HG02840 (cell line): ENCODE data around the gene SRRM3.
"Not testable (repeated sequence)": the region's sequence is repeated elsewhere in the genome, so short reads cannot be mapped to it uniquely, and the experiment has no call there.

Experiments used
- ATAC-seq: cut with Tn5 transposase; IDR thresholded peaks from one replicate; pipeline ENCODE4 v1.9.1; 2021; ENCODE audit warnings: mild to moderate bottlenecking, moderate library complexity, moderate number of reproducible peaks; ENCODE audit not compliant: unreplicated experiment, low FRiP score

SRRM3 gene

DNA sequence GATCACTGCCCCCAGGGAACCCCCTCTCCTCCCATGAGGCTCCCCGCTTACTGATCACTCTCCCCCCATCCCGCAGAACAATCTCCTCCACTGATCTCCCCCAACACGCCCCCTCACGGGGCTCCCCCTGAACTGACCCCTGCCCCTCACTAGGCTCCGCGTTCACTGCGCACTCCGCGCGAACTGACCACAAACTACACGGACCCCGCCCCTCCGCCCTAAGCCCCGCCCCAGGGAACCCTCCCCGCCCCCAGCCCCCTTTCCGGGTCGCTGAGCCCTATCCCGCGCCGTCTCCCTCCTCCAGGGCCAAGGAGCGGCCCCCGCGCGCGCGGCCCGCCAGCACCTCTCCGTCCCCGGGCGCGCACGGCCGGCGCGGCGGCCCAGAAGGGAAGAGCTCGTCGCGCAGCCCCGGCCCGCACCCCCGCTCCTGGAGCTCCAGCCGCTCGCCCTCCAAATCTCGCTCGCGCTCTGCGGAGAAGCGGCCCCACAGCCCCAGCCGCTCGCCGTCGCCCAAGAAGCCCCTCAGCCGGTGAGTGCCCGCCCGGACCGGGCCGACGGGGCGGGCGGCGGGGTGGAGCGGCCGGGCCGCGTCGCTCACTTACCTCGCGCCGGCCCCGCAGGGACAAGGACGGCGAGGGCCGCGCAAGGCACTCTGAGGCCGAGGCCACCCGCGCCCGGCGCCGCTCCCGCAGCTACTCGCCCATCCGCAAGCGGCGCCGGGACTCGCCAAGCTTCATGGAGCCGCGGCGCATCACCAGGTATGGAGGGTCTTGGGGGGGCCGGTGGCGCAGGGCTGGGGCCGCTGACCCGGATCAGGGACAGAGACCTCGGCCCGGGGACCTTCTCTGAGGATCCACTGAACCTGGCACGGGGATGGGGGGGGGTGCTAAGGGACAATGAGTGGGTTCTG lies 80.9 kb downstream of the SRRM3 start:
- ATAC-seq: no peak

DNA sequence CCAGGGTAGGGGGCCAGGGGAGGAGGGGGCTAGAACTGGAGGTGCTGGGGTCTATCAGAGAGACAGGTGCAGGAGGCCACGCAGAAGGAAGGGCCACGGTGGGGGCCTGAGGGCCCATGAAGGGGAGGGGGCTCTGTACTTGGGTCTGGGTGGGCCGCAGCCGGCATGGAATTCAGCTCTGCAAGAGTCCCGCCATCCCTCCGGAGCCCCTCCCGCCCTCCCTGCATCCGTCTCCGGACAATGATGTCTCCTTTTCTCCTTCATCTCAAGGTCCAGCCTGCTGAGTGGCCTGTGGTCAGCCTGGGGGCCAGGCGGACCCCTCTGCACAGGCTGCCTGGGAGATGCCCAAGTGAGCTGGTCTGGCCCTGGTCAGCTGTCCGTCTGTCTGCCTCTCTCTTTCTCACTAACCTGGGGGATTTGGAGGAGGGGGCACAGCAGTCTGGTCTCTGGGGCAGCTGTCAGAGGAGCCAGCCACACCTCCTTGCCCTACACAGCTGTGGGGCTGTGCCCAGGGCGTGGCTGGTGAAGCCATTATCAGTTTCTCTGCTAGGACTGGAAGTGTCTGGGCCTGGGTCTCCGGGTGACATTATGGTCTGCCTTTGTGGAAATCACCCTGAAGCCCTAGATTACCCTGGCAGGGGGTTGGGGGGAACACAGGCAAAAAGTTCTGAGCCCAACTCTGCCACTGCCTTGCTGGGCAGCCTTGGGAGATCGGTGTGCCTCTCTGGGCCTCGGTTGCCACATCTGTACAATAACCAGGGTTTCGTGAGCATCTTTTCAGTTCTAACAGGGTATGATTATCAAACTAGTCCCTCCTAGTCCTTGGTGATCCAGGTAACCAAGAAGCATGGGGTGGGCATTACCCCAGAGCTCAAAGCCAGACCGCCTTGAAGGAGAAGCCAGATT lies 81.8 kb downstream of the SRRM3 start:
- no peak for ATAC-seq

DNA sequence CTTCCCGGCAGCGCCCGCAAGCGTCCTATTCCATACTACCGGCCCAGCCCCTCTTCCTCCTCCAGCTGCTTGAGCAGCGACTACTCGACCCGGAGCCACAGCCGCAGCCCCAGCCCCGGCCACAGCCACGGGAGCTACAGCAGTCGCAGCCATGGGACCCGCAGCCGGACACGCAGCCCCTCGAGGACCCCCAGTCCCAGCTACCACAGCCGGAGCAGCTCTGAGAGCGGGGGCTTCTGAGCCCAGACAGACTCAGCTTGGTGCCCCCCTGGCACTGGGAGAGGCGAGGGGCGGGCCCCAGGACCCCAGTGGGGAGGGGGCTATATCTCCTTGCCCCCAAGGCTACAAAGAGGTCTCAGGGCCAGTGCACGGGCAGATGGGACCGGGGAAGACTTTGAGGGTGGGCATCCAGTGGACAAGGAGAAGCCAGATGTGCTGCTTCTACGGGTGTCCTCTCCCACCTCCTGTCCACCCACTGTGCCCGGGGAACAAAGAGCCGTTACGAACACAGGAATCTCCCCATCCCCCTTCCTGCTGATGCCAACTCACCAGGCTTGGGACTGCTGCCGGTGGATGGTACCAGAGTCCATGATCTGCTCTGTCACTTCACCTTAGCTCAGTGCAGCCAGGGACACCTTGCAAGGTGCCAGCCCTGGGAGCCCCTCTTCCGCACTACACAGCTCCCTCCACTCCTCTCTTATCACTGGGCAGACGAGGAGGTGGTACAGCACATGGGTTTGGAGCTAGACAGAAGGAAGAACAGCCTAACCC lies 84.1 kb downstream of the SRRM3 start:
- no peak for ATAC-seq

DNA sequence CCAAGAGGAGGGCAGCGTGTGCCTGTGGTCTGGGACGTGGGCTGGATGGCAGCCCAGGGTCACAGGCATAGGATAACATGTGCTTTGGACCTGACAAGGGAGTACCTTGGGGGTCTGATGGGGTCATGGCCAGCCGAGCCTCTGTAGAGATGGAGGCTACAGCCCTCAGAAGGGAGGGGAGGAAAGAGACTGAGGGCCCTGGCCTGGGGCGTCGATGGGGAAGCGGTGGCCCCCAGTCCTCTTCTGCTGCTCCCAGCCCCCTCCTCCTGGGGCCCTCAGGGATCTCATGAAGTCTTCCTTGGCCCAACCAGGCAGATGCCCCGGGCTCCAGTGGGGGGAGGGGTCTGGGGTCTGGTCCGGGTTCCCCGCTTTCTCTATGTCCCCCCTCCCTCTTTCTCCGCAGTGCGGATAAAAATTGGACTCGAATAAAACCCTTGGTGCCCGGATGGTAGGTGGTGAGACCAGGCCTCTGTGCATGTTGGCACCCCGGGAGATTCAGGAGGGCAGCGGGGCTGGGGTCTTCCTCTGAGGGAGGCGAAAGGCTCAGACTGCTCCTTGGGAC lies 85.2 kb downstream of the SRRM3 start:
- no peak for ATAC-seq

DNA sequence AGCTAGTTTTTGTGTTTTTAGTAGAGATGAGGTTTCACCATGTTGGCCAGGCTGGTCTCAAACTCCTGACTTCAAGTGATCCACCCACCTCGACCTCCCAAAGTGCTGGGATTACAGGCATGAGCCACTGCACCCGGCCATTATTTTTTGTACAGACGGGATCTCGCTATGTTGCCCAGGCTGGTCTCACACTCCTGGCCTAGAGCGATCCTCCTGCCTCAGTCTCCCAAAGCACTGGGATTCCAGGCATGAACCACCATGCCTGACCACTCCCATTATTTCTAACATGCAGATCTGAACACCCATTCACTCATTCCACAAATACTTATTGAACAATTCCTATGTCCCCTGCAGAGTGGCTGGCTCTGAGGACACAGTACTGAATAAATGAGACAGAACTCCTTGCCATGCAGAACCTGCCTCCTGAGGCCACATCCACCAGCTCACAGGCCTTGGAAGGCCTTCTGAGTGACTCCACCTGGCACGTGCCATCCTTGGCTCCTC lies 89.2 kb downstream of the SRRM3 start:
- ATAC-seq: not testable (repeated sequence)

DNA sequence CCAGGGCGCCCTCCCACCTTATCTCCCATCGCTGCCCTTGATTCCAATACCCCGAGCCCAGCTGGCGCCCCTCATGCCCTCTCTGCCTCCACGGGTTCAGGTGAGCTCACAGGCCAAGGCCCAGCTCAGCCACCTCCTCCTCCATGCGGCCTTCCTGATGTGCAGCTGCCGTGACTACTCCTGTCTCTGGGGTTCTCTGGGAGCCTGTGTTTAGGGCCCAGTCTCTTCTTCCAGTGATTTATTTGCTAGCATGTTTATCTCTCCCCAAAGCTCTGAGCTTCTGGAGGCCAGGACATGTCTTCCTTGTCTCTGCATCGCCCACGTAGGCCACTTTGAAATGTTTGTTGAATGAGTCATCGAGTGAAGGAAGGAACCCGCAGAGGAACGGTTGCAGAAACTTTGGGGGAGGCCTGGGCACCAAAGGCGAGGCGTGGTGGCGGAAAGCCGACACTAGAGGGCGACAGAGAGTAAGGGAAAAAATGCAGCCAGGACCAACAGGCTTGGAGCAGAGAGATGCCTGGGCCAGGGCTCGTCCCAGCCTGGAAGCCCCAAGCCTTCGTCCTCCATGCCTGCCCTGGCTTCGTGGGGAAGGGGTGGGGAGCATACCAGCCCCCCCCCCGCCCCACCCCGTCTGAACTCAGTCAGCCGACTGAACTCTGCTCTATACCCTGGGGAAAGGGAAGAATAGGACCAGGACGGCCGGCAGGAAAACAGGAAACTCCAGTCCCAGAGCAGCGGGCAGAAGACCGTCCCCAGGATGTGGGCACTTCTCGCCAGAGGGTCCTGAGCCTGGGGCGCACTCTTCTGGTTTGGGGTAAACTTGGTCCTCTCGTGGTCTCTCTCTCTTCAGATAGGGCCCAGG lies 89.9 kb downstream of the SRRM3 start:
- ATAC-seq: peak; percentile 71

DNA sequence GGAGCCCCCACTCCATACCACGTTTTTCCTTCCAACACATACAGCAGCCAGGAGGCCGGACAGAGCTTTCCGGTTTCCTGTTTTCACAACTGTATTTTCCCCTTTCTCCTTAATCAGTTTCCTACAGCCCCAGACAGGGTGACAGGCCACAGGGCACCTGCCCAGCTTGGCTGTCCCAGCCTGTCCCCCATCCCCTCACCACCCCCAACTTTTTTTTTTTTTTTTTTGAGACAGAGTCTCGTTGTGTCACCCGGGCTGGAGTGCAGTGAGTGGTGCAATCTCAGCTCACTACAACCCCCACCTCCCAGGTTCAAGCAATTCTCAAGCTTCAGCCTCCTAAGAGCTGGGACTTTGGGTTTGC lies 90.5 kb downstream of the SRRM3 start:
- ATAC-seq: no peak

DNA sequence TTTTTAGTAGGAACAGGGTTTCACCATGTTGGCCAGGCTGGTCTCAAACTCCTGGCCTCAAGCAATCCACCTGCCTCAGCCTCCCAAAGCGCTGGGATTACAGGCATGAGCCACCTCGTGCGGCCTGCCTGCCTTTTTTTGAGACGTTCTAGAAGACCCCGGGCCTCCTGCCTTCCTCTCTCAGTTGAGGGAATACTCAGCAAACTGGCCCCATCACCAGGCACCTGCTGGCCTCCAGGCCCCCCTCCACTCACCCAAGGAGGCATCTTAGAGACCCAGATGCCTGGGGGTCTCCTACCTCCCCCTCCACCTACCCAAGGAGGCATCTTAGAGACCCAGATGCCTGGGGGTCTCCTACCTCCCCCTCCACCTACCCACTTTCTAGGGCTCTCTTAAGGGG lies 91.2 kb downstream of the SRRM3 start:
- not testable (repeated sequence) for ATAC-seq

DNA sequence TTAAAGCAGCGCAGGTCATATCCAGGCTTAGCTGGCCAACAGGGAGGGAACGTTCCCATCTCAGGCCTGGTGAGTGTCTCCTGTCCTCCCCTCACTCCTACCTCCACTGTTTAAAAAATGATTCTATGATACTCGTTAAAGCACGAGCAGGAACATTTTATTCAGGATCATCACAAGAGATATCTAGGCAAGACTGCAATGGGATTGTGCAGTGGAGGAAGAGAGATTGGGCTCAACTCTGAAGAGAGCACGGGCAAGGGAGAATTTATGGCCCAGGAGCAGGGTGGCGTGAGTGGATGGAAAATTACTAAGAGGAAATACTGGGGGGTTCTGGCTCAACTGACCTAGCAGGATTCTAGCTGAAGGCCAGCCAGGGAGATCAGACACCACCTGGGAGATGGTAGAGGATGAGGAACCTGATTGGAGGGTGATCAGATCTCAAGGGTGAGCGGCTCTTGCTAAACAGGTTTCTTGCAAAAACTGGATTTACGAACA lies 91.8 kb downstream of the SRRM3 start:
- ATAC-seq: no peak

DNA sequence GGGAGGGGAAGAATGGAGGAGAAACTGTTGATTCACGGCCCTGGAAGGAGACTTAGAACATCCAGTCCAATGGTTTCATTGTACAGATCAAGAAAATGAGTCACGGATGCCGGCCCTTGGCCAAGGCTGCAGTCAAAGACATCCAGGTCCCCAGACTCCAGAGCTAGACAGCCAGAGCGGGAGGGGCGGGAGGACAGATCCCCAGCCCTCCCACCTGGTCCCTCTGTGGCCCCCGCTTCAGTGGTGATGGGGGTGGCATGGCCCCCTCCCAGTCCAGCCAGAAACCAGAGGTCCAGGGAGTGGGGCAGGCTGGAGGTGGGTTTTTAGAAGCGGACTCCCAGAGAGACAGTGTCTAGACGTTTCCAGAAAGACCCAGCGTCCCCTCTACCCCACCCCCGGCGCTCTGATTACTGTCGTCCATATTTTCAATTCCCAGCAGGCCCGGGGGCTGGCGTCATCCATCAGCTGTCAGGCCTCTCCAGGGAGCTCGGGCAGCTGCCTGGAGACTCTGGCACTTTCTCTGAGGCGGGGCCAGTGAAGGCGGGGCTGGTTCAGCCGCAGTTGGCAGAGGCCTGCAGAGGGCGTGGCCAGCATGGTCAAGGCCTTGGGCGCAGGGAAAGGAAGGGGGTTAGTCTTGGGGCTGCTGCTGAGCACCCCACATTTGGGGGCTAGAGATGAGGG lies 92.8 kb downstream of the SRRM3 start:
- ATAC-seq: no peak

DNA sequence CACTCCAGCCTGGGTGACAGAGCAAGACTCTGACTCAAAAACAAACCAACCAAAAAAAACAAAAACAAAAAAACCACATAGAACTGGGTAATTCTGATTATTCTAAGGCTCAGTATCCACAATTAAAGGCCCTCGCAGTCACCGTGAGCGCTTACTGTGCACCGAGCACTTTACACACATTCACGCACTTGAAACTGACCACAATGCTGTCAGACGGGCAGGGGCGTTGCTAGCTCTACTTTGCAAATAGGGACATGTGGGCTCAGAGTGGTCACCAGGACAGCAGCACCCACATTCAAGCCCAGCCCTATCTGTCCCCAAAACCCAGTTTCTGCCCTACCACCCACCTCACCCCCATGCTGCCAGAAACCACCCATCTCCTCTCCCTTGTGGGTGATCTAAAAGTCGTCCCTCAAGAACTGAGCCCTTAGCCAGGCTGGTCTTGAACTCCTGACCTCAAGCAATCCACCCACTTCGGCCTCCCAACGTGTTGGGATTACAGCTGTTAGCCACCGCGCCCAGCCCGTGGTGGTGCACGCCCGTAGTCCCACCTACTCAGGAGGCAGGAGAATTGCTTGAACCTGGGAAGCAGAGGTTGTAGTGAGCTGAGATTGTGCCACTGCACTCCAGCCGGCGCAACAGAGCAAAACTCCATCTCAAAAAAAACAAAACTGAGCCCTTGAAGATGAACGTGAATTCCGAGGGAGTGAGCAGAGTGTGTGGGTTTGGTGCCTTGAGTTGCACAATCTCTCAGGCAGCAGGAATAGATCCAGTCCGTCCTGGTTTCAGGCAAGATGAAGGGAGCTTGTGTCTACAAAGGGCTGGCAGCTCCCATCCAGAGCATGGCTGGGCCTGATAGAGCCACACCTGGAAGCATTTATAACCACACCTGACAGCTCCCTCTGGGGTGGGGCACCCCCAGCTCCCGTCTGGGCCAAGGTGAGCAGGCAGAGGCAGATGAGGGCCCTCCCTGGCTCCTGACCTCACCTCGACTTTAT lies 95.3 kb downstream of the SRRM3 start:
- no peak for ATAC-seq

DNA sequence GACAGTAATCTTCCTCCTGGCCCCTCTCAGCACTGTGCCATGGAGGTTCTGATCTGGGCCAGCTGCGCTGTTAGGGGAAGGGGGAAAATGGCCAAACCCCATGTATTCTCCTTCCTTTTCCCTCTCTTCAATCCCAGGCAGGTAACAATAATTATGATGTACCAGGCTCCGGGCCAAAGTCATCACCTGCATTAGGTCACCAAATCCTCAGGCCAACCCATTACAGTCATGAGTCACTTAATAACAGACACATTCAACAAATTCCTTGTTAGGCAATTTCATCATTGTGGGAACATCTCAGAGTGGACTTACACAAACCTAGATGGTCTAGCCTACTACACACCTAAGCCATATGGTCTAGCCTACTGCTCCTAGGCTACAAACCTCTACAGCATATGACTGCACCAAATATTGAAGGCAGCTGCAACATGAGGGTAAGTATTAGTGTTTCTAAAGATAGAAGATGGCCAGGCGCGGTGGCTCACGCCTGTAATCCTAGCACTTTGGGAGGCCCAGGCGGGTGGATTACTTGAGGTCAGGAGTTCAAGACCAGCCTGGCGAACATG lies 98.6 kb downstream of the SRRM3 start:
- no peak for ATAC-seq

DNA sequence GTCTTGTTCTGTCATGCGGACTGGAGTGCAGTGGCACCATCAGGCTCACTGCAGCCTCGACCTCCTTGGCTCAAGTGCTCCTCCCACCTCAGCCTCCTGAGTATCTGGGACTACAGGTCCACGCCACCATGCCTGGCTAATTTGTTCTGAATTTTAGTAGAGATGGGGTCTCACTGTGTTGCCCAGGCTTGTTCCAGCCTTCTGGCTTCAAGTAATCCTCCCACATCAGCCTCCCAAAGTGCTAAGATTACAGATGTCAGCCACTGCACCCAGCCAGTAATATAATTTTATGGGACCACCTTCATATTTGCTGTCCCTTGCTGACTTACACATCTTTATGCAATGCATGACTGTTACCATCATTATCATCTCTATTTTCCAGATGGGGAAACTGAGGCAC lies 99.3 kb downstream of the SRRM3 start:
- no peak for ATAC-seq

DNA sequence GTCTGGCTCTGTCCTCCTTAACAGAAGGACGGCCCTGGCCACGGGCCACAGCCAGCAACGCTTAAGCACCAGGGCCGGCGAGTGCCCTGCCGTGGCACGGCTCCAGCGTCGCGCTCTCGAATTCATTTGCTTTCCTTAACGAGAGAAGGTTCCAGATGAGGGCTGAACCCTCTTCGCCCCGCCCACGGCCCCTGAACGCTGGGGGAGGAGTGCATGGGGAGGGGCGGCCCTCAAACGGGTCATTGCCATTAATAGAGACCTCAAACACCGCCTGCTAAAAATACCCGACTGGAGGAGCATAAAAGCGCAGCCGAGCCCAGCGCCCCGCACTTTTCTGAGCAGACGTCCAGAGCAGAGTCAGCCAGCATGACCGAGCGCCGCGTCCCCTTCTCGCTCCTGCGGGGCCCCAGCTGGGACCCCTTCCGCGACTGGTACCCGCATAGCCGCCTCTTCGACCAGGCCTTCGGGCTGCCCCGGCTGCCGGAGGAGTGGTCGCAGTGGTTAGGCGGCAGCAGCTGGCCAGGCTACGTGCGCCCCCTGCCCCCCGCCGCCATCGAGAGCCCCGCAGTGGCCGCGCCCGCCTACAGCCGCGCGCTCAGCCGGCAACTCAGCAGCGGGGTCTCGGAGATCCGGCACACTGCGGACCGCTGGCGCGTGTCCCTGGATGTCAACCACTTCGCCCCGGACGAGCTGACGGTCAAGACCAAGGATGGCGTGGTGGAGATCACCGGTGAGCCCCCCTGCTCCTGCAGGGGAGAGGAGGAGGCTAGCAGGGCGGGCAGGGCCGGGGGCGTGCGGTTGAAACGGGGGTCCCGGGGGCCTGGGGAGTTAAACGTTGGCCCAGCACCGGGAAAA lies 100.9 kb downstream of the SRRM3 start, which contains the start of gene HSPB1:
Gene HSPB1, plus strand, starts transcription at position 327 of the 855 bp plus-strand sequence. Its CDS starts 40 bp downstream, at position 367.
- ATAC-seq: no peak

DNA sequence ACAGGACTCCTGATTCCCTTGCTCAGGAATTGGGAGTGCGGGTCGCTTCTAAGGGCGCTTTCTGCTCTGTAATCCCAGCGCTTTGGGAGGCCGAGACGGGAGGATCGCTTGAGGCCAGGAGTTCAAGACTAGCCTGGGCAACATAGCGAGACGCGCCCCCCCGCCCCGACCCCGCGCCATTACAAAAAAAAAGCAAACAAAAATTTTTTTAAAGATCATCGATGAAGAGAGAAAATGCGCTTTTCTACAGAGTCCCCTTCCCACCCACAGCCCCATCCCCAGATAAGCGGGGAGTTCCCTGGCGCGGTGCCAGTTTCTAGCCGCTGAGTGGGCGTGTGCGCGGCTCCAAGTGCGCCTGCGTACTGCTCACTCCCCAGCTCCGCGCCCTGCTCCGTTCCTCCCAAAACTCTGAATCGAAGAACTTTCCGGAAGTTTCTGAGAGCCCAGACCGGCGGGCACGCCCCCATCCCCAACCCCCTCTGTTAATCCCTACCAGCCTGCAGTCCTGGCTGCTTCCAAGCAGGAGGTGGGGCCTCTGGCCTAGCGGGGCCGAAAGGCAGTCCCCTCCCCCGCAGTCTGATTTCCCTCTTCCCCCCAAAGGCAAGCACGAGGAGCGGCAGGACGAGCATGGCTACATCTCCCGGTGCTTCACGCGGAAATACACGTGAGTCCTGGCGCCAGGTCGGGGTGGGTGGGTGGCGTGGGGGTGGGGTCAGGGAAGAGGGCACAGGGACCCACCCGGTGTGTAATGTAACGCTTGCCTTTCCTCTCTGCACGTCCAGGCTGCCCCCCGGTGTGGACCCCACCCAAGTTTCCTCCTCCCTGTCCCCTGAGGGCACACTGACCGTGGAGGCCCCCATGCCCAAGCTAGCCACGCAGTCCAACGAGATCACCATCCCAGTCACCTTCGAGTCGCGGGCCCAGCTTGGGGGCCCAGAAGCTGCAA lies 101.8 kb downstream of the SRRM3 start:
- ATAC-seq: peak; percentile 45
